IPS-NIHi11 (cell line): ENCODE results near the gene TRIM66.

Source experiments
- DNase-seq: peaks from one replicate; pipeline ENCODE4 v3.0.0; 2012; ENCODE audit warnings: mixed read lengths, low spot score

The TRIM66 gene

GRCh38 chr11:8714622-8715225, 32.3 kb upstream of the TRIM66 start:
- DNase-seq: no peak

- no peak for DNase-seq
These were observed 31.4 kb upstream of the TRIM66 start for GRCh38 chr11:8713760-8714454.

- no peak for DNase-seq
These were observed 30.0 kb upstream of the TRIM66 start for GRCh38 chr11:8712506-8712905.

GRCh38 chr11:8711895-8712442, 29.5 kb upstream of the TRIM66 start:
- DNase-seq: no peak

DNA sequence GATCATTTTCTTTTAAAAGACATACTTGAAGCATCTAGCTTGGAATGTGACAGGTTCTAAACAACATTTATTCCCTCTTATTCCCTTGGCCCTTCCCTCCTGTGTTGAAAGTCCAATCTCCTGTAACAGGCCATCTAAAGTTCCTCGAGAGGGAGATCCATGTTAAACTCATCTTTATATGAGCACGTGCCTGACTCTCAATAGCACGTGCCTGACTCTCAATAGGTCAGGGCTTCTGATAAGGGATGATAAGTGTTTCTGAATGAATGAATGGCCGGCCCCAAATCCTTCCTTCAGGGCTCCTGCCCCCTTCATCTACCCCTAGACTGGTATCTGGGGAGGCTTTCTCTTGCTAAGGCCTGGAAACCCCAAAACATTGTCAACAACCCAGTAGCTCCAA, 27.3 kb upstream of the TRIM66 start:
- no peak for DNase-seq

- DNase-seq: peak; percentile 59
These were observed 26.7 kb upstream of the TRIM66 start for GRCh38 chr11:8709002-8709672.

- DNase-seq: no peak
These were observed 25.2 kb upstream of the TRIM66 start for GRCh38 chr11:8707541-8708191.

GRCh38 chr11:8706673-8707432, 24.4 kb upstream of the TRIM66 start:
- DNase-seq: no peak

DNA sequence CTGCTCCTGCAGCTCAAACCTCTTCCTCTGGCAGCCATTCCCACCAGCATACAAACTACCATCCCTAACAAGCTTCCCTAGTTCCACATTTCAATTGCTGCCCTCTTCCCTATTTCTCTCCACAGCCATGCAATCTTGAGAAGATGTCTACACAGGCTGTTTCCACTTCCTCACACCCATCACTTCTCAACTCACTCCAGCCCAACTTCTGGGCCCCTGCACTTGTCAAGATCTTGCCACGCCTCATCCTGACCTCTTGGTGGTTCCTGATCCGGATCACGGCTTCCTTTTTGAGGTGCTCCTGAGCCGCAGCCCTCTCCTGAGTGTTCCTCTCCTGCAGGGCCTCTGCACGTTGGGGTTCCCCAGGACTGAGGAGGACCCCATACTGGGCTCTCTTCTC, 22.7 kb upstream of the TRIM66 start:
- DNase-seq: no peak

DNA sequence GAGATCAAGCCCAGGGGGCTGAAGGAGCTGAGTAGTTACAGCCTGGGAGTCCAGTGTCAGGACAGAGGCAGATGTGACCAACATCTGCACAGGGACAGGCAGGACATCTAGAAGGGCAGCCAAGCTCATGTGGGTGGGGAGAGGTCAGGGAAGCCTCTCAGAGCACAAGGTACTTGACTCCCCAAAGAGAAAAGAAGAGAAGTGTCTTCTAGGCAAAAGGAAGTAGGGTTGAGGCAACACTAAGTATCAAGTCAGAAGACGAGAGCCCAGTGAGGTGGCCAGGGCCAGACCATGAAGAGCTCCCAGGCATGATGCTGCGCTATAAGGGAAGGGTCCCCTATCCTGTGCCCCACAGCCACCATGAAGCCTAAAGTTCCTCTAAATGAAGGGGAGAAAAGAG, 21.7 kb upstream of the TRIM66 start:
- DNase-seq: no peak

DNA sequence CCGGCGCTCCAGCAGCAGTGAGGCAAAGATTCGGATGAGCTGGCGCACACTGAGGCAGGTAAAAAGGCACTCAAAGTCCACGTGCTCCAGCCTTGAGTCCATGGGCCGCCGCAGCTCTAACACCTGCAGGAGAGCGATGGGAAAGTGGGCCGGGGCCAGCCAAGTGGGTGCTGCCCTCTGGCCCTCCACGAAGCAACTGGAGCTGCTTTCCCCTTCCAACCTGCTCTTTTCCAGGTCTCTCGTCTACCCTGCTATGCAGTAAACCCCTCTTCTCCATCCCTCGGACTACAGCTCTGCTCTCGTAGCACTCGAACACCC, 20.1 kb upstream of the TRIM66 start:
- DNase-seq: no peak

GRCh38 chr11:8701891-8702597, 19.6 kb upstream of the TRIM66 start:
- DNase-seq: no peak

DNA sequence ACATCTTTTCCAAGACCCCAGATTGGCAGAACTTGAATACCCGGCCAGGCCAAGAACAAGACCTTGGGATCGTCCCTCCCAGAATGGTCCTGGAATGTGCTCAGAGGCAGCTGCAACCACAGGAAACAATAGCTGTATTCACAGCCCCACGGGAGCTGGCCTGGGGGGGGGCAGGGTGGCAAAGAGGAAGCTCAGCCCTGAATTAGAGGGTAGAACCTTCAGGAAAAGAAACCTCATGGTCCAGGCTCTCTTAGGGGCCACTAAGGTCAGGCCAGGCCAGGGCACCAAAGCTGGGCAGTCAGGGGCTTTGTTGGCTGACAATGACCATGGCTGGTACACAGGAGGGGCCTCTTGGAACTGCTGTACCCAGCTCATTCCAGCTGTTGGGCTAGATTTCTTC, 17.4 kb upstream of the TRIM66 start:
- DNase-seq: no peak

DNA sequence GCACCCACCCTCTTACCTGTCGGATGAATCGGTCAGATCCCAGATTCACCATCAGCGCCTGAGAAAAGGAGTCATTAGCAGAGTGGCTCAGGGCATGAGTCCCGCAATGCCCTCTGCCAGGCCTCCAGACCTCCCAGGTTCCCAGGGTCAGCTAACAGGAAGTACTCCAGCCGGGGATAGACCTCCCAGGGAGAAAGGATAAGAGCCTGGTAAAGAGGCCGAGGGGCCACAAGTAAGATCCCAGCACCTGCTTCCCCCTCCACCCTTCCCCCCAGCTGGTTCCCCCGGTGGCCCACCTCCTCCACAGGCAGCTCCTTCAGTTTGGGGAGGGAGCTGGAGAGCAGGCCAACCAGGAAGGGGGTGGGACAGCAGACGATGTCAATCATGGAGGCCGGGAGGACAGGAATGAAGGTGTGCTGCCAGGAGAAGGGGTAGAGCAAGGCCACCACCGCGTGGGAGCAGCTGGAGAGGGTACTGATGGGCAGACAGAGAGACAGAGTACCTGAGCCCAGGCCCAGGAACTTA, 16.5 kb upstream of the TRIM66 start:
- DNase-seq: peak; percentile 49

GRCh38 chr11:8698379-8698851, 15.9 kb upstream of the TRIM66 start:
- DNase-seq: no peak

GRCh38 chr11:8697054-8697453, 14.6 kb upstream of the TRIM66 start:
- no peak for DNase-seq

DNA sequence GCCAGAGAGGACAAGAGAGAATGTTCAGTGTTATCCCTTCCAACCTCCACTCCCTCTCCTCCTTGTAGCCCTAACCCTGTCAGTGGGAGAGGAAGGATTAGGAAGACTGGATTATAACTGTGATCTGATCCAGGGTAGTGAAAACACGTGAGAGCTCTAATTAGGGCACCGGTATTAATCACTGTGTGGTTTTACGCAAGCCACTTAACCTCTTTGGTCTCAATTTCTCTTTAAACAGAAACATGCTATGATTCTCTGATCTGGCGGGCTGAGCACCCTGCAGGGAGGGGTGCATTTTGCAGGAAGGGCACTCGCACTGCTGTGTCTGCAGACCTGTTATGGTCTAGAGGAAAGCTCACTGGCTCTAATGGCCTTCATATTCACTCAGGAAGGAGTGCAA, 11.7 kb upstream of the TRIM66 start:
- DNase-seq: no peak

DNA sequence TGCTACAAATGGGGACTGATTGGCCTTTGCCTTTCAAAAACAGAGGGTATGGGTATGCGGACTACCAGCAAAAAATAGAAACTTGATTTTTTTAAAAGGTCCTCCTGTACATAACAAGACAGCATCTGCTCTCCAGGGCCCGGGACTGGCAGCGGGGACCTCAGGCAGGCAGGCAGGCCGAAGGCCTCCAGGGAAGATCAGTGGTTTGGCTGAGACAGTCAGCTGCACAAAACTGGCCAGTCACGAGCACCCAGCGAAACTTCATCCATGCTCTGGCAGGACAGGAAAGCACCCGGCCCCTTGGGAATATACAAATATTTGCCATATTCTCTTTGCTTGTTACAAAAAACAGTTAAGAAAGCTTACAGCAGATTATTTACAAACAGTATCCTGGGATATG, 11.1 kb upstream of the TRIM66 start:
- no peak for DNase-seq

DNA sequence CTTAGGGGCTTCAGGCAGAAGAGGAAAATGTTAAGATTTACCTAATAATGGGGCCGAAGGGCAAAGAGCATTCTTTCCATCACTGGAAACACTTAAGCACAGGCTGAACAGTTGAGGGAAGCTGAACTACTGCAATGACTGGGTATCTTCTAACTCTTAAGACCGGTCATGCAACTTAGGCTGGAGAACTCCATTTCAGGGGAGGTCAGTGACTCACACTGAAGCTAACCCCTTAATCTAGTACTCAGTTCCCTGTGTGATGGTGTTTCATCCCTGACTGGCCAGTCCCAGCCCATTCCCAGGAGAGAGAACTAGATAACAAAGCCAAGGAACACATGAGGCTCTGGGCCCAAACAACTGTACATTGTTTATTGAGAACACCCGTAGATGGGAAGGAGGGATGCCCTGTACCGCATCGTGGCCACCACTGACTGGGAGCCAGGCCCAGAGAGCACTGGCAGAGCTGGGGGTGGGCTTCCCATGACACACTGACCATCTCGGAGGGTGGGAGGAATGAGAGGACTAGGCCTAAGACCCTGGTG, 10.6 kb upstream of the TRIM66 start:
- DNase-seq: no peak

DNA sequence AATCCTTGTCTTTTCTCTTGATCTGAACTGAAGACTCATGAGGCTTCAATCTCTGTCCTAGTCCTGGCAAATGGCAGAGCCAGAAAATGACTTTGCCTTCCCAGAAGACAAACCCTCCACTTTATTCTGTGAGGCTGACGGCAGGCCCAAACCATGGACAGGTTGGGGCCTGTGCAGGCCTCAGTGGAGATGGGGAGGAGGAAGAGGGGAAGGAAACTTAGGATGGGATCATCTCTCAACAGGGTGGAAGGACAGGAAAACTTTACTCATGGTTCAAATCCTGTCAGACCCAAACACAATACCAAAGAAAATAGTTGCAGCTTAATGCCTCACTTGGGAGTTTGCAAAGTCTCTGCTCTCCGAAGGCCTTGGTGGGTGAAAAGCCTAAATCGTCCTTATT, 10.0 kb upstream of the TRIM66 start:
- DNase-seq: no peak

GRCh38 chr11:8691601-8692000, 9.1 kb upstream of the TRIM66 start:
- no peak for DNase-seq
